HL-60 (cell line): ENCODE data around the gene COPS8.

Experiments
- DNase-seq, 2 experiments: peaks; one replicate each; pipeline ENCODE4 v3.0.0-alpha.2; 2010 to 2020; ENCODE audit warnings: low read depth in 1 of 2, low spot score in 1 of 2
- H3K27ac ChIP-seq: fragments of 250-450 bp; sonication (Bioruptor Pico); replicated peaks from 2 replicates; pipeline ENCODE4 v1.5.1; 2020; ENCODE audit warnings: mild to moderate bottlenecking, moderate library complexity
- H3K27me3 ChIP-seq: fragments of 250-450 bp; sonication (Bioruptor Pico); 2 replicates; pipeline ENCODE4 v1.5.1; 2021; ENCODE audit warnings: mild to moderate bottlenecking, moderate library complexity; ENCODE audit not compliant: insufficient read depth, poor library complexity, severe bottlenecking
- H3K4me3 ChIP-seq: replicated peaks from 2 replicates; pipeline ENCODE4 v1.5.1; 2011; ENCODE audit warnings: mild to moderate bottlenecking, control low read depth, low read length; ENCODE audit not compliant: insufficient read depth
- CTCF ChIP-seq: IDR thresholded peaks from one replicate; pipeline ENCODE4 v1.5.1; 2011; ENCODE audit warnings: low read length, control low read depth, inconsistent platforms; ENCODE audit not compliant: insufficient read depth
- GABPA ChIP-seq: IDR thresholded peaks from 2 replicates; pipeline ENCODE4 v1.6.1; 2012; ENCODE audit warnings: low read depth
- POLR2AphosphoS5 ChIP-seq: IDR thresholded peaks from 2 replicates; pipeline ENCODE4 v1.6.1; 2012; ENCODE audit warnings: low read depth
- SPI1 ChIP-seq: IDR thresholded peaks from 2 replicates; pipeline ENCODE4 v1.6.1; 2012; ENCODE audit warnings: low read depth, mild to moderate bottlenecking, borderline replicate concordance
- TF ChIP-seq, protein P1 (sequence below): IDR thresholded peaks from 2 replicates; pipeline ENCODE4 v1.6.1; 2012; ENCODE audit warnings: low read depth; ENCODE audit not compliant: insufficient replicate concordance

COPS8 gene

DNA sequence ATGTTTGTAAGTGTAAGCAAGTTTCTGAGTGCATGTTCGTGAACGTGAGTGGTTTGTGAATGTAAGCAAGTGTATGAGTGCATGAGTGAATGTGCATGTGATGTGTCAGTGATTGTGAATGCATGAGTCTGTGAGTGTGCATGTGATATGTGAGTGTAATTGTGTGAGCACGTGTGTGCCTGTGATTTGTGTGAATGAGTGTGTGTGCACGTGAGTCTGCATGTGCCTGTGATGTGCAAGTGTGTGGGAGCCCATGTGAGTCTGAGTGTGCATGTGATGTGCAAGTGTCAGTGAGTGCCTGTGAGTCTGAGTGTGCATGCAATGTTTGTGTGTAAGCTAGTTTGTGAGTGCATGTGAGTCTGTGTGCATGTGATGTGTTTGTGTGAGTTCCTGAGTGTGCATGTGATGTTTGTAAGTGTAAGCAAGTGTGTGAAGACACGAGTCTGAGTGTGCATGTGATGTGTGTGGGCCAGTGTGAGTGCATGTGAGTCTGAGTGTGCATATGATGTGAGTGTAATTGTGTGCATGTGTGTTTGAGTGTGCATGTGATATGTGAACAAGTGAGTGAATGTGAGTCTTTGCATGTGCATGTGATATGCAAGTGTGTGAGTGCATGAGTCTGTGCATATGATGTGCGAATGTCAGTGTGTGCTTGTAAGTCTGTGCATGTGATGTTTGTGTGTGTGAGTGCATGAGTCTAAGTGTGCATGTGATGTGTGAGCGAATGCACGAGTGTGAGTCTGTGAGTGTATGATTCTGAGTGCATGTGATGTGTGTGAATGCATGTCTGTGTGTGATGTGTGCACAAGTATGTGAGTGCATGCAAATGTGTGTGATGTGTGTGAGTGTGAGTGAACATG lies 45.1 kb downstream of the COPS8 start:
- Histone ChIP-seq H3K27me3 (peaks cover 6% of the 10 kb centered on the region), H3K4me3 (no peak overlapping the region)
- no peak for TF ChIP-seq SPI1
- no peak for TF ChIP-seq POLR2AphosphoS5
- no peak for TF ChIP-seq GABPA
- TF ChIP-seq, protein P1, sequence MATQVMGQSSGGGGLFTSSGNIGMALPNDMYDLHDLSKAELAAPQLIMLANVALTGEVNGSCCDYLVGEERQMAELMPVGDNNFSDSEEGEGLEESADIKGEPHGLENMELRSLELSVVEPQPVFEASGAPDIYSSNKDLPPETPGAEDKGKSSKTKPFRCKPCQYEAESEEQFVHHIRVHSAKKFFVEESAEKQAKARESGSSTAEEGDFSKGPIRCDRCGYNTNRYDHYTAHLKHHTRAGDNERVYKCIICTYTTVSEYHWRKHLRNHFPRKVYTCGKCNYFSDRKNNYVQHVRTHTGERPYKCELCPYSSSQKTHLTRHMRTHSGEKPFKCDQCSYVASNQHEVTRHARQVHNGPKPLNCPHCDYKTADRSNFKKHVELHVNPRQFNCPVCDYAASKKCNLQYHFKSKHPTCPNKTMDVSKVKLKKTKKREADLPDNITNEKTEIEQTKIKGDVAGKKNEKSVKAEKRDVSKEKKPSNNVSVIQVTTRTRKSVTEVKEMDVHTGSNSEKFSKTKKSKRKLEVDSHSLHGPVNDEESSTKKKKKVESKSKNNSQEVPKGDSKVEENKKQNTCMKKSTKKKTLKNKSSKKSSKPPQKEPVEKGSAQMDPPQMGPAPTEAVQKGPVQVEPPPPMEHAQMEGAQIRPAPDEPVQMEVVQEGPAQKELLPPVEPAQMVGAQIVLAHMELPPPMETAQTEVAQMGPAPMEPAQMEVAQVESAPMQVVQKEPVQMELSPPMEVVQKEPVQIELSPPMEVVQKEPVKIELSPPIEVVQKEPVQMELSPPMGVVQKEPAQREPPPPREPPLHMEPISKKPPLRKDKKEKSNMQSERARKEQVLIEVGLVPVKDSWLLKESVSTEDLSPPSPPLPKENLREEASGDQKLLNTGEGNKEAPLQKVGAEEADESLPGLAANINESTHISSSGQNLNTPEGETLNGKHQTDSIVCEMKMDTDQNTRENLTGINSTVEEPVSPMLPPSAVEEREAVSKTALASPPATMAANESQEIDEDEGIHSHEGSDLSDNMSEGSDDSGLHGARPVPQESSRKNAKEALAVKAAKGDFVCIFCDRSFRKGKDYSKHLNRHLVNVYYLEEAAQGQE = no peak
- no peak for TF ChIP-seq CTCF

GRCh38 chr2:237131749-237132533 lies 46.3 kb downstream of the COPS8 start:
- Histone ChIP-seq H3K27ac (no peak overlapping the region), H3K27me3 (peaks cover 6% of the 10 kb centered on the region), H3K4me3 (no peak overlapping the region)
- TF ChIP-seq, protein P1 = no peak
- TF ChIP-seq CTCF (no peak), SPI1 (no peak)
- DNase-seq = no peak

More for the DNA sequence above, 45.1 kb downstream of the COPS8 start:
- no peak overlapping the region for H3K27ac ChIP-seq
- DNase-seq = no peak

DNA sequence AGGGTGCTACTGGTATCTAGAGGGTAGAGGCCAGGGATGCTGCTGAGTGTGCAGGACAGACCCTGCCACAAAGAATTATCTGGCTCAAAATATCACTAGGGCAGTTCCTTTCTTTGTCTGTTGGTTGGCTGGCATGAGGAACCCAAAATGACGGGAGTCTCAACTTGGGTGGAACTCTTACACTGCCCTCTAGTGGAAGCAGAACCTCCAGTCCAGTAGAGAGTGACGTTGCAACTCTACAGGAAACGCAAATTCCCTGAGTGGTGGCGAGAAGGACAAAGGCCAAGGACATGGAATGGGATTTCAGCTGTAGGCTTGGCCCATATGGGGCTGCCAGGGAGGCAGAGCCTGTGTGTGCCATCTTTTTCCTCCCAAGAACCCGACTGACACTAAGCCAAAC lies 47.1 kb downstream of the COPS8 start:
- Histone ChIP-seq H3K27ac (no peak overlapping the region), H3K4me3 (no peak overlapping the region), H3K27me3 (peaks cover 2% of the 10 kb centered on the region)
- DNase-seq = peak; percentile 4 to 35
- TF ChIP-seq CTCF (no peak), POLR2AphosphoS5 (no peak), GABPA (no peak), SPI1 (no peak)
- TF ChIP-seq, protein P1 = no peak
